HG03060 (cell line): ENCODE data around the gene DARS1.

ENCODE experiments used
- ATAC-seq: cut with Tn5 transposase; IDR thresholded peaks from one replicate; pipeline ENCODE4 v1.9.1; 2021; ENCODE audit warnings: low read depth, moderate number of reproducible peaks; ENCODE audit not compliant: unreplicated experiment

The DARS1 gene

DNA sequence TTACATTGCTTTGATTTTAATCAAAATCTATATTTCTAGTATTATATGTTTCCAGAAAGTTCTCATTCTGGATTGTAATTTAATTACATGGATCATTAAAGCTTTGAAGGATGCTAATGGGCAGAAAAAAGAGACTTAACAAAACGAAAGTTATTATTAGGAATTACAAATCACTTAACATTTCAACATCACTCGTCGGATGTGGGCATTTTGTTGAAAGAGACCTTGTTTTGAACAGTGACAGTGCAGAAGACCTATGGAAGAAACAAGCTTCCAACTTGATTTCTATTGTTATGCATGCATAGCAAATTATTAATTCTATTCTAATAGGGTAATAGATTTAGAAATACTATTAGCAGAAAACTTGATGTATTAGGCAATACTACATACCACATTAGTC is 31.4 kb upstream of the DARS1 start:
- no peak for ATAC-seq

DNA sequence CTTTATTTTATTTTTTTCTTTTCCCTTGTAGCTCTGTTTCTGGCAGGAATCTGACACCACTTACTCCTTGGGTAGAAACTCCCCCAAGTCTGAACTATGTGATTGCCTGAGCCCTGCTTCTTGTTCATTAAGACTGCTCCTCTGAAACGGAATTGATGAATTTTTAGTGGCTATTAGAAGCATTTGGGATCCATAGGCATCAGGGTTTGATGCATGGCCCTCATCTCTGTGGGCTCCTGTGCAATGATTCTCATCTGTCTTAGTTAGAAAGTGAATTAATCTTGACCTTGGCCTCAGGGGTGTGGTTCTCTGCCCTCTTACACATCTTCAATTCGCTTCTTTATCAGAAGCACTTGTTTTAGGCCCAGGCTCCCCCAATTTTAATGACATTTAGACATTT is 31.0 kb upstream of the DARS1 start:
- no peak for ATAC-seq

- ATAC-seq: no peak
Measured at GRCh38 chr2:136015699-136016098, 30.3 kb upstream of the DARS1 start.

- ATAC-seq: no peak
Measured at GRCh38 chr2:136014411-136014810, 29.0 kb upstream of the DARS1 start.

GRCh38 chr2:136013955-136014354 is 28.5 kb upstream of the DARS1 start:
- ATAC-seq: no peak

- ATAC-seq: no peak
Measured at GRCh38 chr2:136013136-136013685, 27.8 kb upstream of the DARS1 start.

DNA sequence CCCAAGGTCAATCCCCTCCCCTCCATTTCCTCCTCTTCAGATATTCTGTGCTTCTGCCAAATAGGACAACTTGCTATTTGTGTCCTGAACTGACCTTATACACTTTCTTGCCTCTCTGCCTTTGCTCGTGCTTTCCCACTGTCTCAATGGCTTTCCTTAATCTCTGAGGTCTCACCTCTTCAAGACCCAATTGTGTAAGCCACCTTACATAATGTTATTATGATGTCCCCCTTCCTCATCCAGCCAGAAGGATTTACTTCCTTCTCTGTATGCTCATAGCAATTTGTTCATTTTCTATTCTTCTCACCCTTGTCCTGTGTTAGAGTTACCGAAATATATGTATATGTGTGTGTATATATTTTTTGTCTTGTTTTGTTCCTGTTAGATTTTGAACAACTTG is 26.9 kb upstream of the DARS1 start:
- no peak for ATAC-seq

DNA sequence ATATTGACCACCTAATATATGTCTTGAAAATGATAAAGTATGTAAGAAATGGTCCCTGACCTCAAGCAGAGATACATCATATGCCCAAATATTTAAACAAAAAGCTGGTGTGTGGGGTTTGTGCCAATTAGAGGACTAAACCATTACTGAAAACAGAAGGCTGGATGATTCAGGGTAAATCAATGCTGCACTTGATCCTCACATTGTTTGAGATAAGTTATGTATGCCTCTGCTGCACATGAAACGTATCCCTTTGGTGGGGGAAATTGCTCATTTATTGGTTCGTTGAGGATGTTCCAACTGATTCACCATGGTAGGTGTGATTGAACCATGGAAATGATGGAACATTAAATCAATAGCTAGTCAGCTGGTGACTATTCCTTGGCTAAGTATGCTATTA is 24.7 kb upstream of the DARS1 start:
- ATAC-seq: no peak

DNA sequence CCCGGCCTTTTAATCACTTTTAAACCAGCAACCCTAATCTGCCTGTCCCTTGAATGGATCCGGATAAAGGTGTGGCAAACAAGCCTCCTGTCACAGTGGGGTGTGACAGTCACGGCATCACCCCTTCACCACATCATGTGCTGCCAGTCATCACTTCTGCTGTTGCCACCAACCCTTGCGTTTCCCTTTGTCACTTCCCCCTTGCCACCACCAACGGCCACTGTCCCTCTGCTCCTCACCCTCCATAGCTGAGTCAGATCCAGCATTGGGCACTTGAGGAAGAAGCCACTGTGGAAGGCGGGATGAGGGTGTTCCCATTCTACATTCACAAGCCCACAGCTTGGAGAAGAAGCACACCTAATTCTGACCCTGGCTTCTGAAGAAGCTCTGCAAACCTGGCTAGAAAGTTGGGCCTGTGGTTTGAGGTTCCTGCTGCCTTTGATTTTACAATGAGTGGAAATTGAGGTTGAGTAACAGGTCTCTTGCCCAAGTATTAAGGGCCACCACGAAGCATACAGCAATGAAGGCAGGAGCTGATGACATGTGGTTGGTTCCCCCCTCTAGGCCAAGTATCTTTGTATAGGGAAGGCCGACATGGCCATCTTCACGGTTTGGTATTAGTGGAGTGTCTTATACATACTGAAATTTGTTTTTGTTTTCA is 22.9 kb upstream of the DARS1 start:
- peak; percentile 58 for ATAC-seq

GRCh38 chr2:136006658-136007057 is 21.2 kb upstream of the DARS1 start:
- no peak for ATAC-seq

DNA sequence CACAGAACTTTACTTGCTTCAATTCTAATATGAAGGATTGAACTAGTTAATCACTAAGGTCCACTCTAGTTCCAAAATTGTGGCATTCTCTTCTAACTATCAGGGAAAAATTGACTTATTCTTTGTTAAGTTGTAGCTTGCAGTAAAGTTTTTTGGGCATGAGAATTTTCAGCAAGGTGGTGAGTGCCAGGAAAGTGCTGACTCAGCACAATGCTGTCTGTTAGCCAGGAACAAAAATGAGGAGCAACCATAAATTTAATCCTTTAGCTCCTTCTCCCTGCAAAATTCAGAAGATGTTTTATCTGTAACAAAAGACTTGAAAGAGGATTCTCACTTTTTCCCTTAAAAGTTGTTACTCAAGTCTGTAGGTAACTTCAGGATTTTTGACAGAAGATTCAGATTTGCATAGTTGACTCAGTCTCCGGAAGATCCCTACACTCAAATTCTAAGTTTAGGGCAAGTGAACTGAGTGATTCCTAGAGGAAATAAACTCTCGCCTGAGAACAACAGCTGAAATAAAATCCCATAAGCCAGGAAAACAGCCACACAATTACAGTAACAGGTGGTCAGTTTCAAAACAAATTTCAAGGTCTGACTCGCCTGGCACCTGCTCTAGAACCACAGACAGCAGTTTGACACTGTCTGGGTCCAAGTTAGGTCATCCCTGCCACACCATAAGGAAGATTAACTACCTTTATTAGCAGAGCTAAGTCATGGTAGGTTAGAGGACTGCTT is 20.2 kb upstream of the DARS1 start:
- ATAC-seq: no peak

- no peak for ATAC-seq
Measured at GRCh38 chr2:136004965-136005364, 19.5 kb upstream of the DARS1 start.

GRCh38 chr2:136001131-136001530 is 15.7 kb upstream of the DARS1 start:
- ATAC-seq: no peak

- ATAC-seq: peak; percentile 68
Measured at GRCh38 chr2:136000502-136000901, 15.1 kb upstream of the DARS1 start.

- ATAC-seq: no peak
Measured at GRCh38 chr2:135999899-136000298, 14.5 kb upstream of the DARS1 start.

GRCh38 chr2:135998879-135999278 is 13.5 kb upstream of the DARS1 start:
- no peak for ATAC-seq

DNA sequence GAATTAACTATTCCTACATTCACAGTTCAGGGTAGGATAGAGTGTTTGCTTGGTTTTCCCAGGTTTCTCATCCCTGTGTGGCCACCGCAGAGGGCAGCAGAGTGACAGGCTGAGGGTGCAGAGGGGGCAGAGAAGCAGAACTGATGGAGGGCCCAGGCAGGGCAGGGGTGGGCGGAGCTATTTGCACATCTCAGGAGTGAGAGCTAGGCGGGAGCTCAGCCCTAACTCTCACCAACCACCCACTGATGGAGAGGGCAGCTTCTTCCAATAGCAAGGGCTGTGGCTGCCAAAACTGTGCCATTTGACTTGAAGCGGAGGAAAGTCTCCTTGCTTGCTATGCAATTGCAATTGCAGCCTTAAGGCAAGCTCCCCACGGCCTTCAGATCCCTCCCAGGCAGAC is 12.0 kb upstream of the DARS1 start:
- no peak for ATAC-seq

DNA sequence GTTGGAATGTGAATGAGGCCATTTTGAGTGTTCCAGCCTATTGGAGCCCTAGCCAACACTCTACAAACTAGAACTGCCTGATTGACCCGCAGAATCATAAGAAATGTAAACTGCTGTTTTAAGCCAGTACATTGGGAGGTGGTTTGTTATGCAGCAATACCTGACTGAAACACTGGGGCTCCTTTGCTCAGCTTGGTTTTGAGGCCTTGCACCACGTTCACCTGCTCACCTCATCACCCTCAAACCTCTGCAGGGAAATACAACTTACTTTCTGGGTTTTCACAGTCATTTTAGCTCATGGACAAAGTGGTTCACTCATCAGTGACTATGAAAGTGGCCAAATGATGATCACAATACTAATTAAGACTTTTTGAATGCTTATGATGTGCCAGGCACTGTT is 10.9 kb upstream of the DARS1 start:
- ATAC-seq: no peak

GRCh38 chr2:135994281-135994680 is 8.9 kb upstream of the DARS1 start:
- no peak for ATAC-seq

- no peak for ATAC-seq
Measured at GRCh38 chr2:135993421-135993820, 8.0 kb upstream of the DARS1 start.

GRCh38 chr2:135991861-135992260 is 6.4 kb upstream of the DARS1 start:
- ATAC-seq: no peak

DNA sequence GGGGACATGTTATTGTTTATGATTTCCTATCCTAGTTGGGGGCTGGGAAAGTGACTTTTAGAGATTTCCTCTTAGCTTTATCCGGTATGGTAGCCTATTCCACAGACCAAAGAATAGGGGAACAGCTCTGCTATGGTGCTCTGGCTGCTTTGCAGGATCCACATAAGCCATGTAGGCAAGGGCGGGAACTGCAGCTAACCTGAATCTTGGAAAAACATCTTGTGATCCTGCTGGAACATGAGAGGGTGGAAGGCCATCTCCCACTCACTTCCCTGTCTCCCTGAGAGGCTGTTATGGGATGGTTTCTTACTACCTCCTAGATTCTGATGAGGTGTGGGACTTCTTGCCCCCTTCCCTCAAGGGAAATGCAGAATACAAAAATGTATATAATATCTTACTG is 2.0 kb upstream of the DARS1 start:
- no peak for ATAC-seq
